ENCODE data around the gene MYF5.

Gene MYF5

DNA sequence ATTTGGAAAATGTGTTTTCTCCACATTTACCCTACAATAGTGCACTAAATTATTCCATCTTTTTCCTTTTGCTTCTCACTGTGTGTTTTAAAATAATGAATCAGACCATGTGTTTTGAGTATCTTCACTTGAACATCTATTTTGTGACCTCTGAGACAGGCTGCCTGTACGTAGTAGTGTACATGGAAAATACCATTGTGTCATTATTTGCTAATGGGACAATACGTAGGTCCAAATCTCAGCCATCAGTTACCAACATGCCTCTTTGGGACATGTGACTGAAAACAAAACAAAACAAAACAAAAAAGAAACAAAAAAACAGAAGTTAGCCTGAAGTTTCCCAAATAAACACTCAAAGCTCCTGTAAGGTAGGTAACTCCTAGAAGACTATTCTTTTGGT is 16.4 kb upstream of the MYF5 start:
- no peaks in the 10 kb centered on the region for H3K4me1 Mint-ChIP-seq
- H3K4me3 Mint-ChIP-seq, result no peak overlapping the region
- ATAC-seq (no peak), DNase-seq (ENCODE audit: low spot score in 2 of 2) (no peak)
- H3K9me3 Mint-ChIP-seq, result peaks cover 10% of the 10 kb centered on the region
- H3K36me3 Mint-ChIP-seq, result no peaks in the 10 kb centered on the region
- no peak overlapping the region for H3K27ac Mint-ChIP-seq

DNA sequence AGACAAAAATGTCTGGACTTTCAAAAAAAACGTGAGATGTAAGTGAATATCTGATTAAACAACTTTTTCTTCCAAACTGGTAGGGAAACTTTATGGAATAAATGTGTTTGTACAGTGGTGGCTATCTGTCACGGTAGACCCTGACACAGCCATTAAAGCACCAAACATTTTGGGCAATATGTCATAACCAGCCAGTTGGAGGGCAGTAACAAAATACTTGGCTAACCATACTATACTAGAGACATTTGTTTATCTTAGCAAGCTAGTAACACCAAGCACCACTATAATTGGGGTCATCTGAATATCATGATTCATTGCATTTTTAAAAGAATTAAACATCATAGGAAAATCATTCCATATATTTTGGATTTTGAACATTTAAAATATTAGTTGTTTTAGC is 15.3 kb upstream of the MYF5 start:
- Mint-ChIP-seq H3K27ac (no peak overlapping the region), H3K4me1 (no peaks in the 10 kb centered on the region), H3K36me3 (no peaks in the 10 kb centered on the region), H3K4me3 (no peak overlapping the region), H3K9me3 (peaks cover 10% of the 10 kb centered on the region)
- ATAC-seq (no peak), DNase-seq (ENCODE audit: low spot score in 2 of 2) (no peak)

DNA sequence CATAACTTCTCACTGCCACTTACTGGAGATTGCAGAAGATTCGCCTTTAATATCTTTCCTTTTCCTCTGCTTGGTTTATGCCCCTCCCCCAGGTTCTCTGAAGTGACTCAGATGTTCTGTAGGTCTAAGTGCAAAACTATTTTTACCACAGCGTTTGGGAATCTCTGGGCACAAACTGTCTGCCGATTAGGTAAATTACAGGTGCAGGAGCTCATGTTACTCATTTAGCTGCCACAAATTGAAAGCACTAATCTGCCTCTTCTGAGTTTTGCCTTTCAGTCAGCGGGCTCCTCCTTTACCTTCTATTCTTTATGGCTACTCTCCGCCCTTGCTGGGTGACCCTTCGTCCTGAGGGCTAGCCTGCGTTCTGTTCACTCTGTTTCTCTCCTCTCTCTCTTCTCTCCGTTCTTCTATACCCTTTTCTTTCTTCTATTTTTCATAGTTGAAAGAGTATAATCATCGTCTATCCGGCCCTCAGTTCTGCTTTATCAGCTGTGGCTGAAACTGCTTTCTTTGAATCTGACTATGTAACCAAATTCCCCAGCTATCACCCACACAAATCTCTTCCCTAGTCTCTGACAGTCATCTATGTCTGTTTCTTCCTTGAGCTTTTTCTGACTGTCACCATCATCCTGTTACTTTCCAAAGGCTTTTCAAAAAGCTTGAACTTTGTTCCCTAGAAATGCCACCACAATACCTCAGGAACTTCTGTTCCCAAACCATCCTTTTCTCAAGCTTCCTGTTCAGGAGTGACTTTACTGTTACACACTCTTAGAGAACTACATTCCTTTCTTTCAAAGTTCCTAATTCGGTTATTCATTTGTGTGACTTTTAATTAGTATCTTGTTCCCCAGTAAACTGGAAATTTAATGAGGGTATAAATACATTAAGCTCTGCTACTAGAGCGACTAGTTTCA is 13.6 kb upstream of the MYF5 start:
- Mint-ChIP-seq H3K4me1 (no peaks in the 10 kb centered on the region), H3K36me3 (no peaks in the 10 kb centered on the region), H3K4me3 (no peak overlapping the region), H3K27ac (no peak overlapping the region), H3K9me3 (peaks cover 8% of the 10 kb centered on the region)
- DNase-seq (ENCODE audit: low spot score in 2 of 2) (no peak), ATAC-seq (no peak)

DNA sequence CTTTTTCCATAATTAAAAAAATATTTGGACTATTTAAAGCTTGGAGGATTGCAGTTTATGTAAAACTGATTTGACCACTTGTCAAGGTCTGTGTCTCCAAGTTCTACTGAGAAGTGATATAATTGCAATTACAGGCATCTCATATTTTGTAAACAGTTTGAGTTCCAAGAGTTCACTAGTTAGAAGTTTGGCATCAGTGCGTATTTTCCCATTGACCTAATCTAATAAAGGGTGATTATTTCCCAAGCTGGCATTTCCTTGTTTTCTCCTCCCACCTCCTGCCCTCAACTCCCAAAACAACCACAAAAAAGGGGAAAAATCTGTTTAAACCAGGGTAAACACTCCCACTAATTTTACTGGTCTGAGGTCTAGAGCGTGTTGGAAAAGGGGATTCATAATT is 12.3 kb upstream of the MYF5 start:
- H3K36me3 Mint-ChIP-seq, result no peaks in the 10 kb centered on the region
- no peak overlapping the region for H3K27ac Mint-ChIP-seq
- peaks cover 4% of the 10 kb centered on the region for H3K9me3 Mint-ChIP-seq
- H3K4me3 Mint-ChIP-seq, result no peak overlapping the region
- H3K4me1 Mint-ChIP-seq, result no peaks in the 10 kb centered on the region
- ATAC-seq (no peak), DNase-seq (ENCODE audit: low spot score in 2 of 2) (no peak)

DNA sequence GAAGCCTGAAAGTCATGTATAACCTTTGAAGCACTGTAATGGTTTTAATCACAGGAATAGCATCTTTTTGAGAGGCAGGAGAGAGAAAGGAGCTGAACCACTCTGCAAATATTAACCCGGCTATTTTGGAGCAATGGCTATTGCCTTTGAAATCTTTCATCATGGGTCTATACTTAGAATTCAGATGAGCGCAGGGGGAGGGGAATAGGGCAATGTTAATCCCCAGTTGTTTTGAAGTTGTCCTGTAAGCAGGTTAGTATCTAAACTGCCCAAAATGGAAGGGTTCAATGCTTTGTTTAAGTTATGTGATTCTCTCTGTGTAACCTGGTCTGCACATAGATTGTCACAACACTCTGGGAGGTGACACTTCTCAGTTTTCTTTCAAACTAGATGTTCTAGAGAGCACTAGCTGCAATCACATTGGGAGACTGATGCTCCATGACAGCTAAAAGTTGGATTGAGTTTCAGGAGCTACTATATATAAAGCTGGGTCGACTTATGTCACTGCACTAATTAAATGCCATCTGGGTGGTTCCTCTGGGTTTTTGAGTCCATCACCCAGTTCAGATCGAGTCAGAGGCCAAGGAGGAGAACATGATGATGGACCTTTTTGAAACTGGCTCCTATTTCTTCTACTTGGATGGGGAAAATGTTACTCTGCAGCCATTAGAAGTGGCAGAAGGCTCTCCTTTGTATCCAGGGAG is 9.4 kb upstream of the MYF5 start, which contains the start of gene MYF6:
Gene MYF6 (plus strand): TSS at position 509 of the 704 bp plus-strand sequence. CDS start 86 bp downstream, at position 595.
- Mint-ChIP-seq H3K36me3 (no peaks in the 10 kb centered on the region), H3K4me3 (no peak within 1 kb of the TSS), H3K4me1 (no peaks in the 10 kb centered on the region), H3K27ac (no peak within 1 kb of the TSS), H3K9me3 (peaks cover 7% of the 10 kb centered on the region)
- DNase-seq (ENCODE audit: low spot score in 2 of 2), result no peak
- ATAC-seq, result no peak

DNA sequence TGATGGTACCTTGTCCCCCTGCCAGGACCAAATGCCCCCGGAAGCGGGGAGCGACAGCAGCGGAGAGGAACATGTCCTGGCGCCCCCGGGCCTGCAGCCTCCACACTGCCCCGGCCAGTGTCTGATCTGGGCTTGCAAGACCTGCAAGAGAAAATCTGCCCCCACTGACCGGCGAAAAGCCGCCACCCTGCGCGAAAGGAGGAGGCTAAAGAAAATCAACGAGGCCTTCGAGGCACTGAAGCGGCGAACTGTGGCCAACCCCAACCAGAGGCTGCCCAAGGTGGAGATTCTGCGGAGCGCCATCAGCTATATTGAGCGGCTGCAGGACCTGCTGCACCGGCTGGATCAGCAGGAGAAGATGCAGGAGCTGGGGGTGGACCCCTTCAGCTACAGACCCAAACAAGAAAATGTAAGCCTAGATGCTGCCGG is 8.9 kb upstream of the MYF5 start:
- Mint-ChIP-seq H3K9me3 (peaks cover 7% of the 10 kb centered on the region), H3K36me3 (no peaks in the 10 kb centered on the region), H3K27ac (no peak overlapping the region), H3K4me3 (no peak overlapping the region), H3K4me1 (no peaks in the 10 kb centered on the region)
- ATAC-seq, result no peak
- no peak for DNase-seq (ENCODE audit: low spot score in 2 of 2)

DNA sequence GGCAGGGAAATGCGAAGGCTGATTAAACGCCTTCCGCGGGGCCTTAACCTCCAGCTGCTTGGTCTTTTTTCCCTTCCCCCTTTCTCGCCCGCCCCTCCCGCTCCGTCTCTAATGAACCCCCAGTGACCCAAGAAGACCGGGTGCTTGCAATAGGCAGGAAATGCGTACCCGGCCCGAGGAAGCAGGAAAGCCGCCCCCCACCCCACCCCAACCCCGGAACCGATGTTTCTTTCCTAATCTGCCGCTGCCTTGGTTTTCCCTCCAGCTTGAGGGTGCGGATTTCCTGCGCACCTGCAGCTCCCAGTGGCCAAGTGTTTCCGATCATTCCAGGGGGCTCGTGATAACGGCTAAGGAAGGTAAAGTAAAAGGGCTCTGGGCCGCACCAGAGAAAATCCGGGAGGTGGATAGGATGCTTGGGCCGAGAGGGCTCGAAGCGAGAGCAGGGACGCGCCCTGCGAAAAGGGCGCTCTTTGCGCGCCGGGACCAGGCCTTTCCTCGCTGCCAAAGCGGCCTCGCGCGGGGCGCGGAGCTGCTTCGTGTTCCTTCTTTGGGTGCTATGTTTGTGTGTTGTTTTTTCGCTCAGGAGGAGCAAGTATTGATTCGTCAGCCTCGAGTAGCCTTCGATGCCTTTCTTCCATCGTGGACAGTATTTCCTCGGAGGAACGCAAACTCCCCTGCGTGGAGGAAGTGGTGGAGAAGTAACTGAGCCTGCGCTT is 8.3 kb upstream of the MYF5 start:
- Mint-ChIP-seq H3K36me3 (no peaks in the 10 kb centered on the region), H3K9me3 (peaks cover 3% of the 10 kb centered on the region), H3K4me3 (no peak overlapping the region), H3K4me1 (no peaks in the 10 kb centered on the region), H3K27ac (no peak overlapping the region)
- DNase-seq (ENCODE audit: low spot score in 2 of 2), result no peak
- ATAC-seq, result no peak

DNA sequence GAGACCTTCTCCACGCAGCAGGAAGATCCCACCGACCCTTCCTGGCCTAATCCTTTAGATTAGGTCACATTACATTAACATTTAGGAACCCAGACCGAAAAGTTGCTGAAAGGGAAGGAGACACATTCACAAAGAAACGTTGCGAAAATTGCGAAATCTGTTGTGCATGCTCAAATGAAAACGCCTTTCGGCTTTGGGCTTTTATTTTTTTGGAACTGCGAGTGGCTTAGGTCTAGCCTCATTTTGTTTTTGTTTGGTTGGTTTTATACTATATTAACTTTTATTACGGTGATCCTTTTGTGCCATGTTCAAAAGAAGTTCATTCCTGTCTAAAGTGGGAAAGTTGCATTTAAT is 7.8 kb upstream of the MYF5 start:
- no peak overlapping the region for H3K27ac Mint-ChIP-seq
- H3K9me3 Mint-ChIP-seq, result peaks cover 5% of the 10 kb centered on the region
- H3K4me3 Mint-ChIP-seq, result no peak overlapping the region
- no peak for ATAC-seq
- no peaks in the 10 kb centered on the region for H3K36me3 Mint-ChIP-seq
- DNase-seq (ENCODE audit: low spot score in 2 of 2), result no peak
- no peaks in the 10 kb centered on the region for H3K4me1 Mint-ChIP-seq

DNA sequence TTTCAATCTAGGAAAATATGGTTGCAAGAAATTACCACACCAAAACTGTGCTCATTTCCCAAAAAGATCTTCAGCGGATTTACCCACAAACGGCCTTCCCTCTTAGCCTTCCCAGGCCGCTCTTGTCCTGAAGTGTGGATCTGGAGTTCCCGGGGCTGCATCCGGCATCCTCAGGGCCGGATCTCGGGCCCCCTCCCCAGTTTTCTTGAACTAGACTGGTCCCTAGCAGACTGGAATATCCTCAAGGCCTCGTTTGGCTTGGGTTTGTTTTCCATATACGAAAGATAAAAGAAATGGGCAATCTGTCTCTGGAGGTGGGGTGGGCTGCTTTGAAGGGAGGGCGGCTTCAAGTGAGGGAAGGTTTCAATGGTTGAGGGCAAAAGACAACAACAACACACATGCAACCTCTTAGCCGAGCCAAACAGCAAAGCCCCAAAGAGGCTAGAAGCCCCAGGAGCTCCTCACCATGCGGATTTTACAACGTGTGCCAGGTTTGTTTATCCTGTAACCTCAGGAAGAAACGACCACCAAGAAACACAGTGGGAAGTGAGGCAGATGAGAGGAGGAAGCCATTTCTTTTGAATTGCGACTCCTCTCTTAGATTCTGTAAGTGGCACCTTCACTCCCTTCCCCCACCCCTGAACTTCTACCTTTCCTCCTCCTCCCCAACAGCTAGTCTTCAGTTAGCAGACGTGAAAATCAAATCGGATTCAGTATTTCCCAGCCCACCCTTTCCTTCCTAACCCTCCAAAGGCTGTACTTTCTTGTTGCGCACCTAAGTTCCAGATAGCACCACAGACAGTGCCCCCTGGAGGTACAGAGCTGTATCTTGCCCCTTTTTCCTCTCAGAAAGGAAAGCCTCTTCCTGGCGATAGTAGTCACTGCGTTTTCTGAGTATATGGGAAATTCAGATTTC is 6.6 kb upstream of the MYF5 start:
- H3K27ac Mint-ChIP-seq, result no peak overlapping the region
- no peak overlapping the region for H3K4me3 Mint-ChIP-seq
- ATAC-seq (no peak), DNase-seq (ENCODE audit: low spot score in 2 of 2) (no peak)
- H3K36me3 Mint-ChIP-seq, result no peaks in the 10 kb centered on the region
- no peaks in the 10 kb centered on the region for H3K4me1 Mint-ChIP-seq
- peaks cover 8% of the 10 kb centered on the region for H3K9me3 Mint-ChIP-seq

DNA sequence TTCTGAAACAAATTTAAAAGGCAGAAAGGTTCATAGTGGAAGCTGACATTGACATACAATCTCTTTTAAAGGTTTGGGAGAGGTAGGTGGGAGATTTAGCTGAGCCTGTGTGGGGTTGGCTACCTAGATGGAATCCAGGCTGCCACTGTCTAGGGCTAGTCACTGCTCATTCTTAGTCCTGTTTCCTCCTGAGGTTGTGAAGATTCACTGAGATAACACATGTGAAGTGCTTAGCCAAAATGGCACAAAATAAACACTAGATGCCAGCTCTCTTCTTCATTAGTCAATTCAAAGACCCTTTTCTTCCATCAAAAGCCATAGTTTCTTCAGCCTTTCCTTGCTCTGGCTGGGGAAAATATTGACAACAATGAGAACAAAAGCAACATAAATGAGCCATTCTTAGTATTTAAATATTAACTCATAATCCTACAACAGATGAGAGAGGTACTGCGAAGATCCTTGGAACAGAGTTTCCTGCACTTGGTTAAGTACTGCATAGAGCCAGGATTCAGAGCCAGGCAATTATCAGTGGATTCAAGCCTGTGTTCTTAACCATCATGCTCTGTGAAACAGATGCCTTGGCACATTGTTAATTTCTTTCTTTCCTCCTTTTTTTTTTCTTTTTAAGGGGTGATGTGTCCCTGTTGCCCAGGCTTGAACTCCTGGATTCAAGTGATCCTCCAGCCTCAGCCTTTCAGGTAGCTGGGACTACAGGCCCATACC is 5.8 kb upstream of the MYF5 start:
- no peak for DNase-seq (ENCODE audit: low spot score in 2 of 2)
- no peak for ATAC-seq
- Mint-ChIP-seq H3K36me3 (no peaks in the 10 kb centered on the region), H3K9me3 (peaks cover 8% of the 10 kb centered on the region), H3K4me1 (no peaks in the 10 kb centered on the region), H3K4me3 (no peak overlapping the region), H3K27ac (no peak overlapping the region)

DNA sequence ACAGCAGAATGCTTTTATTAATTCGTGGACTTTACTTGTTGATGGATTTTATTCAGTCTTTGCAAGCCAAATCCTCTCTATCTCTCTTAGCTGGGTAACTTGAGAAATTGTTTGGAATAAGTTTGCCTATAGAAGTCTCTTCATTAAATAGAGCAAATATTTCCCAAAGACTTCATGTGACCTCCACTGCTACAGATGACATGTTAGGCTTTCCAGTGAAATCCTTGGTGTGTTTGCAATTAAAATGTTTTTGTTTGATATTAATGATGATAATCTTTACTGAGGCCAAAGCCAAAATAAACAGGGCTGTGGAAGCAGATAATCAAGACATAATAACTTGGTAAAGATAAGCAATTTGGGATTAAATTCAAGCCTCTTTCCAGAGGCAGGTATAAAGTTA is 4.8 kb upstream of the MYF5 start:
- Mint-ChIP-seq H3K4me1 (no peaks in the 10 kb centered on the region), H3K9me3 (peaks cover 8% of the 10 kb centered on the region), H3K4me3 (no peak overlapping the region), H3K27ac (no peak overlapping the region), H3K36me3 (no peaks in the 10 kb centered on the region)
- ATAC-seq (no peak), DNase-seq (ENCODE audit: low spot score in 2 of 2) (no peak)

DNA sequence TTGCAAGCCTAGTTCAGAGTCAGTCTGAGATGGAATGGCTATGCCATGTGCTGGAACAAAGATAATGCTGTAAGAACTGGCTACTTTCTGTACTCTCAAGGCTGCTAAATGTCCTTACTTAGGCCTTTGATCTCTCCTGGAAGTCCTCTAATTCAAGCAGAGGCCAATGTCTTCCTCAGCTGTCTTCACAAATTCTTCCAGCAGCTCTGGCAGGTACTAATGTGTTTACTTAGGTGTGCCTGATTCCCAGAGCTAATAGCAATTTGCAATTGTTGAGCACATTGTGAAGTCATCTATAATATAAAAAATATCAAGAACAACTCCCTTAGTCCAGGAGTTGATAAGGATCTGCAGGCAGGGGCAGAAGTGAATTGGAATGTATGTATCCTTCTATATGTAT is 3.8 kb upstream of the MYF5 start:
- no peaks in the 10 kb centered on the region for H3K4me1 Mint-ChIP-seq
- H3K27ac Mint-ChIP-seq, result no peak overlapping the region
- ATAC-seq (no peak), DNase-seq (ENCODE audit: low spot score in 2 of 2) (no peak)
- no peak overlapping the region for H3K4me3 Mint-ChIP-seq
- H3K9me3 Mint-ChIP-seq, result peaks cover 8% of the 10 kb centered on the region
- H3K36me3 Mint-ChIP-seq, result no peaks in the 10 kb centered on the region

DNA sequence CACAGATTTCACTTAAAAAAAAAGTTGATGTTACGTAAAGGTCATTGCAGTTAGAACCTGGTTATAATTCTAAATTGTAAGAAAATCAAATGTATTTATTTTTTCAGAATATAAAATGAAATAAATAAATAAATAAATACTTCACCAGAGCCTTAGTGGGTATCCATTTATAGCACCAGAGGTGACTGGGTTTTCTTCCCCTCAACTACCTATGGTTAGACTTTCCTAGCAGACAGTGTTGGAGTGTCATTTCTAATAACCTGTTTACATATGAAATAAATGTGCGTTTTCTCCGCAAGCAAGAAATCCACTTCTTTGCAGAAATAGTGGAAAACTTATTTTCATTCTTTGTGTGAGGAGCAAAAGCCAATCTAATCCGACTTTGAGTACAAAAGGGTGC is 3.3 kb upstream of the MYF5 start:
- DNase-seq (ENCODE audit: low spot score in 2 of 2) (no peak), ATAC-seq (no peak)
- Mint-ChIP-seq H3K4me1 (no peaks in the 10 kb centered on the region), H3K27ac (no peak overlapping the region), H3K4me3 (no peak overlapping the region), H3K36me3 (no peaks in the 10 kb centered on the region), H3K9me3 (peaks cover 8% of the 10 kb centered on the region)

DNA sequence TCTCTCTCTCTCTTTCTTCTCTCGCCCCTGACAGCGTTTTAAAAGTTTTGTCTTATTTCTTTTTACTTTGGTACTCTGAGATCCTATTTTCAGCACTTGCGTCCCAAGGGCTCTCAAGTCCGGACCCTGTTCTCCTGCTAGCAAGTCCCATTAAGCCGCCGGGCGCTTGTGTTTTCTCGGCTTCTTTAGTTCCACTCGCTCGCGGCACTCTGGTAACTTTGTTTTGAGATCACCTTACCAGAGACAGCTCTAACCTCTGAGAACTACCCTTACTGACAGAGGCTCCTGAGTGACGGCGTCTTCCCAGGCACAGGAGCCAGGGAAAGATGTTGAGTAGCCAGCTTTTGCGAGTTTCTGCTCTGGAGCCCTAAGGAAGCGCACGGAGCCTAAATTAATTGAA is 2.7 kb upstream of the MYF5 start:
- ATAC-seq (no peak), DNase-seq (ENCODE audit: low spot score in 2 of 2) (no peak)
- H3K4me1 Mint-ChIP-seq, result no peaks in the 10 kb centered on the region
- no peak overlapping the region for H3K4me3 Mint-ChIP-seq
- H3K36me3 Mint-ChIP-seq, result no peaks in the 10 kb centered on the region
- H3K27ac Mint-ChIP-seq, result no peak overlapping the region
- H3K9me3 Mint-ChIP-seq, result peaks cover 8% of the 10 kb centered on the region
